SK-N-SH (cell line): Measurements from ENCODE around the gene CTAG2. TPM values are rescaled to one million over a fixed set of nuclear protein-coding genes. Genes with fewer than 3 reads are reported as not detected.
"Not testable (repeated sequence)": the region's sequence is repeated elsewhere in the genome, so short reads cannot be mapped to it uniquely, and the experiment has no call there.

Source experiments
- CTCF ChIA-PET: fragments of 300-600, 350-600 bp; formaldehyde crosslinking; extraction: SDS; loops from one replicate; lab custom pipeline; 2021; lab: Yijun Ruan, JAX
- POLR2A ChIA-PET: fragments of 350-600 bp; sonication (Branson Sonifier 250); formaldehyde crosslinking; extraction: SDS; loops from one replicate; lab custom pipeline; 2020; ENCODE audit warnings: antibody characterized with exemption, inconsistent platforms; lab: Yijun Ruan, JAX
- DNase-seq: peaks from one replicate; pipeline ENCODE4 v3.0.0; 2012
- H2AFZ ChIP-seq: fragments of 200-600 bp; sonication (generic); 2 replicates; pipeline ENCODE4 v1.8.1; 2016; ENCODE audit warnings: antibody characterized with exemption, mild to moderate bottlenecking, low read depth
- H3F3A ChIP-seq: fragments of 200-600 bp; sonication (generic); replicated peaks from 2 replicates; pipeline ENCODE3; 2016; ENCODE audit warnings: antibody characterized with exemption, mild to moderate bottlenecking; ENCODE audit not compliant: insufficient read depth
- H3K27ac ChIP-seq, 2 experiments: fragments of 200-500 bp in 1 of 2; fragments of 200-600 bp in 1 of 2; sonication (Bioruptor generic) in 1 of 2; sonication (generic), shearing (Covaris generic) in 1 of 2; 2 replicates each; pipeline versions ENCODE4 v1.5.1 to v1.6.1; 2014 to 2016; ENCODE audit warnings: low read depth in 2 of 2, inconsistent platforms in 1 of 2, low read length in 1 of 2, mild to moderate bottlenecking in 1 of 2, mixed read lengths in 1 of 2
- H3K27me3 ChIP-seq: fragments of 200-600 bp; sonication (generic), shearing (Covaris generic); 2 replicates; pipeline ENCODE4 v1.6.1; 2016; ENCODE audit warnings: mixed run types; ENCODE audit not compliant: insufficient read depth
- H3K36me3 ChIP-seq, 2 experiments: fragments of 200-500 bp in 1 of 2; fragments of 200-600 bp in 1 of 2; sonication (Bioruptor generic) in 1 of 2; sonication (generic) in 1 of 2; replicated peaks in 1 of 2; 2 replicates each; pipeline versions ENCODE3 to v1.5.1; 2014 to 2016; ENCODE audit warnings: low read length in 1 of 2, mild to moderate bottlenecking in 1 of 2; ENCODE audit not compliant: insufficient read depth in 2 of 2, control insufficient read depth in 1 of 2
- H3K4me1 ChIP-seq, 2 experiments: fragments of 200-500 bp in 1 of 2; fragments of 200-600 bp in 1 of 2; sonication (Bioruptor generic) in 1 of 2; sonication (generic), shearing (Covaris generic) in 1 of 2; 2 replicates each; pipeline versions ENCODE4 v1.5.1 to v1.6.1; 2014 to 2016; ENCODE audit warnings: low read depth in 1 of 2, low read length in 1 of 2, mixed run types in 1 of 2; ENCODE audit not compliant: insufficient read depth in 2 of 2, control insufficient read depth in 1 of 2
- H3K4me2 ChIP-seq: fragments of 200-600 bp; sonication (generic), shearing (Covaris generic); 2 replicates; pipeline ENCODE4 v1.6.1; 2017; ENCODE audit warnings: mixed run types
- H3K4me3 ChIP-seq, 2 experiments: fragments of 200-500 bp in 1 of 2; fragments of 200-600 bp in 1 of 2; sonication (Bioruptor generic) in 1 of 2; sonication (generic), shearing (Covaris generic) in 1 of 2; 2 replicates each; pipeline versions ENCODE4 v1.5.1 to v1.8.1; 2014 to 2016; ENCODE audit warnings: low read depth in 2 of 2, inconsistent platforms in 1 of 2, low read length in 1 of 2, mild to moderate bottlenecking in 1 of 2, mixed read lengths in 1 of 2, moderate library complexity in 1 of 2
- H3K79me2 ChIP-seq: fragments of 200-600 bp; sonication (generic); 2 replicates; pipeline ENCODE4 v1.8.1; 2017; ENCODE audit warnings: mild to moderate bottlenecking; ENCODE audit not compliant: insufficient read depth
- H3K9ac ChIP-seq: fragments of 200-600 bp; sonication (generic); 2 replicates; pipeline ENCODE4 v1.6.1; 2017; ENCODE audit warnings: mixed run types
- H3K9me2 ChIP-seq: fragments of 200-600 bp; sonication (generic); 2 replicates; pipeline ENCODE4 v1.6.1; 2017; ENCODE audit warnings: mixed run types
- H3K9me3 ChIP-seq: fragments of 200-600 bp; sonication (generic); 2 replicates; pipeline ENCODE4 v1.6.1; 2017; ENCODE audit warnings: mixed run types, mild to moderate bottlenecking, moderate library complexity
- H4K20me1 ChIP-seq: fragments of 200-600 bp; sonication (generic); 2 replicates; pipeline ENCODE4 v1.6.1; 2017; ENCODE audit warnings: mild to moderate bottlenecking, mixed run types; ENCODE audit not compliant: insufficient read depth
- ELF1 ChIP-seq: IDR thresholded peaks from 2 replicates; pipeline ENCODE4 v1.4.0; 2012
- FOSL2 ChIP-seq: IDR thresholded peaks from 2 replicates; pipeline ENCODE4 v1.4.0; 2012; ENCODE audit warnings: low read depth, mild to moderate bottlenecking, moderate library complexity, borderline replicate concordance
- FOXJ3 ChIP-seq: sonication (generic); formaldehyde crosslinking; IDR thresholded peaks from 2 replicates; pipeline ENCODE4 v1.5.1; 2020; ENCODE audit warnings: mild to moderate bottlenecking, missing genetic modification reagents
- FOXM1 ChIP-seq: IDR thresholded peaks from 2 replicates; pipeline ENCODE4 v1.4.0; 2012; ENCODE audit warnings: low read depth, mild to moderate bottlenecking
- GATA2 ChIP-seq: sonication (generic); formaldehyde crosslinking; IDR thresholded peaks from 2 replicates; pipeline ENCODE4 v1.5.0; 2020; ENCODE audit warnings: mild to moderate bottlenecking, missing genetic modification reagents
- POLR2AphosphoS5 ChIP-seq: IDR thresholded peaks from 2 replicates; pipeline ENCODE4 v1.6.1; 2012; ENCODE audit warnings: low read depth, low read length
- RAD21 ChIP-seq: IDR thresholded peaks from 2 replicates; pipeline ENCODE4 v1.6.1; 2012; ENCODE audit warnings: mild to moderate bottlenecking, low read length
- RXRA ChIP-seq: IDR thresholded peaks from 2 replicates; pipeline ENCODE4 v1.4.0; 2012; ENCODE audit warnings: low read depth, mild to moderate bottlenecking, borderline replicate concordance
- SIN3A ChIP-seq: IDR thresholded peaks from 2 replicates; pipeline ENCODE4 v1.6.1; 2012; ENCODE audit warnings: low read depth, mild to moderate bottlenecking, low read length, moderate library complexity, borderline replicate concordance
- TAF1 ChIP-seq: IDR thresholded peaks from 2 replicates; pipeline ENCODE4 v1.6.1; 2012; ENCODE audit warnings: low read depth, mild to moderate bottlenecking, low read length, moderate library complexity, borderline replicate concordance
- USF2 ChIP-seq: fragments of 150-350 bp; IDR thresholded peaks from 2 replicates; pipeline ENCODE4 v1.6.1; 2017; ENCODE audit warnings: antibody characterized with exemption, low read length, low read depth, borderline replicate concordance
- YY1 ChIP-seq: IDR thresholded peaks from 2 replicates; pipeline ENCODE4 v1.4.0; 2012; ENCODE audit warnings: low read depth, mild to moderate bottlenecking
- WGBS: methylation state at CpG from one replicate; pipeline ENCODE4 v1.1.6; 2017; ENCODE audit warnings: low lambda C conversion rate; 5-methylcytosine and 5-hydroxymethylcytosine counted together
- polyA plus RNA-seq, 3 experiments: library from polyadenylated mRNA; depleted of rRNA; stranded (reverse); fragments of >200 nt; gene quantifications; 2 replicates each; pipeline ENCODE4 v1.2.3, GENCODE V29; 2012
- TF ChIP-seq, protein P1 (sequence below): IDR thresholded peaks from 2 replicates; pipeline ENCODE4; 2012
- TF ChIP-seq, protein P2 (sequence below): IDR thresholded peaks from 2 replicates; pipeline ENCODE4 v1.6.1; 2012; ENCODE audit warnings: mild to moderate bottlenecking, low read depth, low read length, moderate library complexity

Gene CTAG2
- polyA plus RNA-seq, 1 of the 3 experiments (the other 2 are of a cell fraction) = 3.7 TPM

DNA sequence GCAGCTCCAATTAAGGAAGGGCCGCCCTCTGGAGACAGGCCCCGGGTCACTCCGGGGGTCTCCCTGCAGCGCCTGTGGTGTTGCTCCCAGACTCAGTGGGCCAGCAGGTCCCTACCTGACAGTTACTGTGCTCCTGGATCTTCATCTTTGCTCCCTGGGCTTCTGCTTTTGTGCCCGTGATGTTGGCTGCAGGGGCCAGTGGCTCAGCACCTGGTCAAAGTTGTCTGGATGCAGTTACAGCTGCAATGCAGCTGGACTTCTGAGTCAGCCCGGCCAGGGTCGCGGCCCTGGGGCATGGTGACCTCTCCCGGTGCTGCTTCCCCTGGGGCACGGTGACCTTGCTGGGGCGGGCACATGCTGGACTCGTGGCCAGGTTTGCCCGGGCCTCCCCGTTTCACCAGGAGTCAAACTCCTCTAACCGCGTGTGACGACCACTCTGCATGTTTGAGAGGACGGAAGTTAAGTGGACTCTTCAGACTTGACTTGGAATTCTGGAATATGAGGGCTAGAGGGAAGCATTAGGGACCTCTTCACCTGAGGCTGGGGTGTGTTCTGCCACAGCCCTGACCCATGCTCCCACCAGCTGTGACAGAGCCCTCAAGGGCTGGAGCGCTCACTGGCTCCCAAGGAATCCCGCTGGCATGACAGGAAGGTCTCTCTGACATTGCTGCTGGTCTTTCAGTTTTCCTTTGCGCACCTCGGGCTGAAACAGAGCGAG is 3.7 kb downstream of the CTAG2 start:
- no peak for DNase-seq
- H2AFZ ChIP-seq = no peak overlapping the region
- 40% methylated on average over 21 of the region's 23 CpGs for WGBS

GRCh38 chrX:154648931-154649330 is 4.4 kb downstream of the CTAG2 start:
- no peaks in the 10 kb centered on the region for H3K9me2 ChIP-seq
- no peak overlapping the region for H3K27ac ChIP-seq
- no peaks in the 10 kb centered on the region for H3K9me3 ChIP-seq
- no peaks in the 10 kb centered on the region for H3K4me1 ChIP-seq
- H3K79me2 ChIP-seq = no peaks in the 10 kb centered on the region
- no peaks in the 10 kb centered on the region for H3F3A ChIP-seq
- no peaks in the 10 kb centered on the region for H4K20me1 ChIP-seq
- TF ChIP-seq, protein P1, sequence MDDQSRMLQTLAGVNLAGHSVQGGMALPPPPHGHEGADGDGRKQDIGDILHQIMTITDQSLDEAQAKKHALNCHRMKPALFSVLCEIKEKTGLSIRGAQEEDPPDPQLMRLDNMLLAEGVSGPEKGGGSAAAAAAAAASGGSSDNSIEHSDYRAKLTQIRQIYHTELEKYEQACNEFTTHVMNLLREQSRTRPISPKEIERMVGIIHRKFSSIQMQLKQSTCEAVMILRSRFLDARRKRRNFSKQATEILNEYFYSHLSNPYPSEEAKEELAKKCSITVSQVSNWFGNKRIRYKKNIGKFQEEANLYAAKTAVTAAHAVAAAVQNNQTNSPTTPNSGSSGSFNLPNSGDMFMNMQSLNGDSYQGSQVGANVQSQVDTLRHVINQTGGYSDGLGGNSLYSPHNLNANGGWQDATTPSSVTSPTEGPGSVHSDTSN = no peak
- TF ChIP-seq ELF1 (no peak), RXRA (no peak), RAD21 (no peak), SIN3A (no peak), POLR2AphosphoS5 (no peak), FOXM1 (no peak), USF2 (no peak), TAF1 (no peak), FOXJ3 (CRISPR knock-in tag) (no peak), FOSL2 (no peak), GATA2 (CRISPR knock-in tag) (no peak)
- TF ChIP-seq, protein P2, sequence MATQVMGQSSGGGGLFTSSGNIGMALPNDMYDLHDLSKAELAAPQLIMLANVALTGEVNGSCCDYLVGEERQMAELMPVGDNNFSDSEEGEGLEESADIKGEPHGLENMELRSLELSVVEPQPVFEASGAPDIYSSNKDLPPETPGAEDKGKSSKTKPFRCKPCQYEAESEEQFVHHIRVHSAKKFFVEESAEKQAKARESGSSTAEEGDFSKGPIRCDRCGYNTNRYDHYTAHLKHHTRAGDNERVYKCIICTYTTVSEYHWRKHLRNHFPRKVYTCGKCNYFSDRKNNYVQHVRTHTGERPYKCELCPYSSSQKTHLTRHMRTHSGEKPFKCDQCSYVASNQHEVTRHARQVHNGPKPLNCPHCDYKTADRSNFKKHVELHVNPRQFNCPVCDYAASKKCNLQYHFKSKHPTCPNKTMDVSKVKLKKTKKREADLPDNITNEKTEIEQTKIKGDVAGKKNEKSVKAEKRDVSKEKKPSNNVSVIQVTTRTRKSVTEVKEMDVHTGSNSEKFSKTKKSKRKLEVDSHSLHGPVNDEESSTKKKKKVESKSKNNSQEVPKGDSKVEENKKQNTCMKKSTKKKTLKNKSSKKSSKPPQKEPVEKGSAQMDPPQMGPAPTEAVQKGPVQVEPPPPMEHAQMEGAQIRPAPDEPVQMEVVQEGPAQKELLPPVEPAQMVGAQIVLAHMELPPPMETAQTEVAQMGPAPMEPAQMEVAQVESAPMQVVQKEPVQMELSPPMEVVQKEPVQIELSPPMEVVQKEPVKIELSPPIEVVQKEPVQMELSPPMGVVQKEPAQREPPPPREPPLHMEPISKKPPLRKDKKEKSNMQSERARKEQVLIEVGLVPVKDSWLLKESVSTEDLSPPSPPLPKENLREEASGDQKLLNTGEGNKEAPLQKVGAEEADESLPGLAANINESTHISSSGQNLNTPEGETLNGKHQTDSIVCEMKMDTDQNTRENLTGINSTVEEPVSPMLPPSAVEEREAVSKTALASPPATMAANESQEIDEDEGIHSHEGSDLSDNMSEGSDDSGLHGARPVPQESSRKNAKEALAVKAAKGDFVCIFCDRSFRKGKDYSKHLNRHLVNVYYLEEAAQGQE = no peak
- no peak for DNase-seq
- WGBS = 42% methylated on average over 14 of the region's 15 CpGs
- CTCF ChIA-PET = no interaction called here
- H3K9ac ChIP-seq = no peak overlapping the region
- H3K36me3 ChIP-seq = no peaks in the 10 kb centered on the region
- H3K4me3 ChIP-seq = no peak overlapping the region
- H3K4me2 ChIP-seq = no peak overlapping the region
- H2AFZ ChIP-seq = no peak overlapping the region
- peaks cover 17% of the 10 kb centered on the region for H3K27me3 ChIP-seq
- POLR2A ChIA-PET = interaction anchor here (0.6 kb wide), 1 partner anchor 106 kb away, joined by 3 read pairs; no protein-coding TSS in a partner anchor

More for the DNA sequence above, 3.7 kb downstream of the CTAG2 start:
- H3K27me3 ChIP-seq = peaks cover 17% of the 10 kb centered on the region
- no peak overlapping the region for H3K9ac ChIP-seq
- no peaks in the 10 kb centered on the region for H3F3A ChIP-seq
- no peaks in the 10 kb centered on the region for H3K9me2 ChIP-seq
- H3K9me3 ChIP-seq = no peaks in the 10 kb centered on the region
- no peak overlapping the region for H3K4me3 ChIP-seq
- no peak overlapping the region for H3K27ac ChIP-seq
- POLR2A ChIA-PET = no interaction called here
- H3K4me1 ChIP-seq = no peaks in the 10 kb centered on the region
- H4K20me1 ChIP-seq = no peaks in the 10 kb centered on the region
- H3K36me3 ChIP-seq = no peaks in the 10 kb centered on the region
- CTCF ChIA-PET = no interaction called here
- TF ChIP-seq YY1 = no peak
- TF ChIP-seq, all 33 proteins: peak for 0
- Histone ChIP-seq H3K4me2 (no peak overlapping the region), H3K79me2 (no peaks in the 10 kb centered on the region)

- H3K9me3 ChIP-seq, POLR2A ChIA-PET, H3K27ac ChIP-seq, H3K4me2 ChIP-seq, H3K36me3 ChIP-seq, H3K4me1 ChIP-seq, H3K9ac ChIP-seq, H4K20me1 ChIP-seq, H3K4me3 ChIP-seq, H3K79me2 ChIP-seq, DNase-seq, H2AFZ ChIP-seq, CTCF ChIA-PET, H3F3A ChIP-seq, H3K9me2 ChIP-seq: not testable (repeated sequence)
- peaks cover 17% of the 10 kb centered on the region for H3K27me3 ChIP-seq
- no CpG with 5 or more reads among the region's 24 CpGs for WGBS
These were observed 7.5 kb downstream of the CTAG2 start for GRCh38 chrX:154645745-154646378.
